Left forelimb (tissue), 1 donor: Measurements from ENCODE around the gene DENND1C.

Experiments used
- DNase-seq: peaks from one replicate; pipeline ENCODE4 v3.0.0-alpha.2; 2018; ENCODE audit warnings: low spot score

Gene DENND1C, protein sequence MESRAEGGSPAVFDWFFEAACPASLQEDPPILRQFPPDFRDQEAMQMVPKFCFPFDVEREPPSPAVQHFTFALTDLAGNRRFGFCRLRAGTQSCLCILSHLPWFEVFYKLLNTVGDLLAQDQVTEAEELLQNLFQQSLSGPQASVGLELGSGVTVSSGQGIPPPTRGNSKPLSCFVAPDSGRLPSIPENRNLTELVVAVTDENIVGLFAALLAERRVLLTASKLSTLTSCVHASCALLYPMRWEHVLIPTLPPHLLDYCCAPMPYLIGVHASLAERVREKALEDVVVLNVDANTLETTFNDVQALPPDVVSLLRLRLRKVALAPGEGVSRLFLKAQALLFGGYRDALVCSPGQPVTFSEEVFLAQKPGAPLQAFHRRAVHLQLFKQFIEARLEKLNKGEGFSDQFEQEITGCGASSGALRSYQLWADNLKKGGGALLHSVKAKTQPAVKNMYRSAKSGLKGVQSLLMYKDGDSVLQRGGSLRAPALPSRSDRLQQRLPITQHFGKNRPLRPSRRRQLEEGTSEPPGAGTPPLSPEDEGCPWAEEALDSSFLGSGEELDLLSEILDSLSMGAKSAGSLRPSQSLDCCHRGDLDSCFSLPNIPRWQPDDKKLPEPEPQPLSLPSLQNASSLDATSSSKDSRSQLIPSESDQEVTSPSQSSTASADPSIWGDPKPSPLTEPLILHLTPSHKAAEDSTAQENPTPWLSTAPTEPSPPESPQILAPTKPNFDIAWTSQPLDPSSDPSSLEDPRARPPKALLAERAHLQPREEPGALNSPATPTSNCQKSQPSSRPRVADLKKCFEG

DNA sequence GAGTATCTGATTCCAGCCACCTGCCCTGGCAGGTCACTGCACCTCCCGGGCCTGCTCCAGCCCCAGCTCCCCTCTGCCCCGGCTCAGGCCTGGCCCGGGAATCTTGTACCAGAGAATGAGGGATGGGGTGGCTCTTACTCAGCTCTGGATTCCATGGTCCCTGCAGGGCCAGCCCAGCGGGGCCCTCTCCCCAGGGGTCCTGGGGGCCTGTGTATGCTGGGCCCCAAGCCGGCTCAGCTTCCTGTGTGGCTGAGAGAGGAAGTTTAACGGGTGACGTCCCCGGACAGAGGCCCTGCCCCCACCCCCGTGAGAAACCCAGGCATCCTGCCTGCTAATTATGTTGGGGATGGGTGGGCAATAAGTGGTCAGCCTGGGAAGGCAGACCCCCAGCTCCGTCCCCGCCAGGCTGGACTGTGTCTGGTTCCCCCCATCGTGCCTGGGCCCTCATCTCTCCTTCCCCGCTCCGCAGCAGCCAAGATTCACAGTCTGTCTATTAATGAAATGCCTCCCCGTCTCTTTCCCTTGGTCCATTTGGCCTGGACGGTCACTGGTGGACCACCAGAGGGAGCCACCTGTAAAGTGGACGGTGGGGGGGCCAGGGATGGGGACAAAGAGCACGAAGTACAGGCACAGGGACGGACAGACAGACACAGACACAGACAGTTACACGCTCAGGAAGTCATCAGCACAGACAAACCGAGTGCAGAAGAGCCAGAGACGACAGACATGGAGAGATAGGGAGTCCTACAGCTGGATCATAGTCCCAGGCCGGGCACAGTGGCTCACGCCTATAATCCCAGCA is at the start of gene DENND1C:
Gene DENND1C (minus strand): TSS at position 247 of the 802 bp plus-strand sequence. CDS start 92 bp downstream, at position 155.
- DNase-seq: no peak

DNA sequence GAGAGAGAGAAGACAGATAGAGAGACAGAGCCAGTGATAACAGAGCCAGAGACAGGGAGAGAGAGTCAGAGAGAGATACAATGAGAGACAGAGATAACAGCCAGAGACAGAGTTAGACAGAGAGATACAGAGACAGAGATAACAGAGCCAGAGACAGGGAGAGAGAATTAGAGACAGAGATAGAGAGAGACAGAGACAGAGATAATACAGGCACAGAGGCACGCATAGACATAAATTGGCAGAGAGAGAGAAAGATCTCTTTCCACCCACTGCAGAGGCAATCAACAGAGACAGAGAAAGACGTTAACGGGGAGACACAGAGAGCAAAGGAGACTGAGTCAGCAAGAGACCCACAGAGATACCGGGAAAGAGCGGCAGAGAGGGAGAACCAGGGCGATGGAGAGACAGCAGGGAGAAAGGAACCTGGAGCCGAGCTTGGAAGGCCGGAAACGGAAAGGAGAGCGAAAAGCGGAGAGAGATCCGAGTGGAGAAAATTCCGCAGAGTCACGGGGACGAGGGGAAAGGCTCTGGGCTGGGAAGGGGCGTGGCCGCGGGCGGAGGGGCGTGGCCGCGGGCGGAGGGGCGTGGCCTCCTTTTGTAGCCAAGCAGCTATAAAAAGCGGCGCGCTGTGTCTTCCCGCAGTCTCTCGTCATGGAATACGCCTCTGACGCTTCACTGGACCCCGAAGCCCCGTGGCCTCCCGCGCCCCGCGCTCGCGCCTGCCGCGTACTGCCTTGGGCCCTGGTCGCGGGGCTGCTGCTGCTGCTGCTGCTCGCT is 49.0 kb upstream of the DENND1C start, which contains the start of gene TNFSF9:
Gene TNFSF9 (plus strand): TSS at position 641 of the 777 bp plus-strand sequence. CDS start 11 bp downstream, at position 652.
- peak; percentile 97 for DNase-seq

DNA sequence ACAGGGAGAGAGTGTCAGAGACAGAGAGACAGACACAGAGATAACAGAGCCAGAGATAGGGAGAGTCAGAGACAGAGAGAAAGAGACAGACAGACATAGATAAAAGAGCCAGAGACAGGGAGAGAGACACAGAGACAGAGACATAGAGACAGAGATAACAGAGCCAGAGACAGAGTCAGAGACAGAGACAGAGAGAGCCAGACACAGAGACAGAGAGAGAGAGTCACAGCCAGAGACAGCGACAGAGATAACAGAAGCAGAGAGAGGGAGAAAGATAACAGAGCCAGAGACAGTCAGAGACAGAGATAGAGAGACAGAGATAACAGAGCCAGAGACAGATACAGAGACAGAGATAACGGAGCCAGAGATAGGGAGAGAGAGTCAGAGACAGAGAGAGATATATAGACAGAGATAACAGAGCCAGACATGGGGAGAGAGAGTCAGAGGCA is 48.4 kb upstream of the DENND1C start:
- no peak for DNase-seq

DNA sequence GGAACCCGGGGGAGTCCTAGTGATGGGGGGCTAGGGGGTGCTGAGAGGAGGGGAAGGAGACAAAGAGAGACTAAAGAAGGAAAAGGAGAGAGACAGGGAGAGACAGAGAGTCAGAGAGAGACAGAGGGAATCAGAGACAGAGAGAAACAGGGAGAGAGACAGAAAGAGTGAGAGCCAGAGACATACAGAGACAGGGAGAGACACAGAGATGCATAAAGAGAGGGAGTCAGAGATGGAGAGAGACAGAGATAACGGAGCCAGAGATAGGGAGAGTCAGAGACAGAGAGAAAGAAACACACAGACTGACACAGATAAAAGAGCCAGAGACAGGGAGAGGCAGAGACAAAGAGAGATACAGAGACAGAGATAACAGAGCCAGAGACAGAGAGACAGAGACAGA is 47.8 kb upstream of the DENND1C start:
- DNase-seq: no peak

DNA sequence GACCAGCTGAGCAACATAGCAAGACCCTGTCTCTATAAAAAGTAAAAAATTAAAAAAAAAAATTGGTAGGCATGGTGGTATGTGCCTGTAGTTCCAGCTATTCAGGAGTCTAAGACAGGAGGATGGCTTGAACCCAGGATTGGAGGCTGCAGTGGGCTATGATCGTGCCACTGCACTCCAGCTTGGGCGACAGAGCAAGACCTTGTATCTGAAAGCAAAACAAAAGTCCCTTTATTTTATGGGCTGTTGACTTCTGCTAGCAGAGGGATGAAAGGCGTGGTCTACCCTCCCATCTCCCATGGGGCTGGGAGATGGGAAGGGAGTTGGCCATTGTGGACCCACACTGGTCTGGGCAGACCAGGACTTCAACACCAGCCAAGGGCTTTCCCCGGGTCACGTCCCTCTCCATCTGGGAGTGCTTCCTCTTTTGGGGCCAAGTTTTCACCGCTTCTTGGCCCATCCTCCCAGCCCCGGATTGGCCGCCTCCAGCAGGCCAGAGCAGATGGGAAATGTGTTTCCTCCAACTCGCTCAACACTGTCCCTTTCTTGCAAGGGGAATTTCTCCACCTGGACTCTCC is 47.0 kb upstream of the DENND1C start:
- DNase-seq: no peak

DNA sequence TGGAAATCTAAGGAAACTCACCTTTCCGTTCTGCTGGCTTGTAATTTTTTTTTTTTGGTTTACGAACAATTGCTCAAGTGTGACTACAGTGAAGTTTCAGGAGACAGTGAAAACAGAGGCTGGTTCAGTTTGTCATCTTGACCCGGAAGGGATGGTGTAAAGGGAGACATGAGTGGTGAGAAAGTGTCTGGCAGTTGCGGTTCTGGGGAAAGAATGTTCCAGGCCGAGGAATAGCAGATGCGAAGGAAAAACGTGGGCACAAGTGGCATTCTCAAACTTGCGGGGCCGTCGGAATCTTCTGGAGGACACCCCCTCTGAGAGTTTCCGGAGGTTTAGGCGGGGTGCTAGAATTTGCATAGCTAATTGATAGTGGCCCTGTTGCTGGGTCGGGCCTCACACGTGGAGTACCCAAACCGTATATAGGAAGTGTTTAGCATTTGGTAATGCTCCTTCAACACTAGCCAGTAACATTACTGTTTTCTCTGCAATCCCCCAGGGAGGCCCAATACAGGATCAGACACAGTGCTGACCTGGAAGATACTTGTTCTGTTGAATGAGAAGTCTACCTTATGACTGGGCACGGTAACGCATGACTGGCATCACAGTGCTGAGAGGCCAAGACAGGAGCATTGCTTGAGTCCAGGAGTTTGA is 46.4 kb upstream of the DENND1C start:
- DNase-seq: no peak

DNA sequence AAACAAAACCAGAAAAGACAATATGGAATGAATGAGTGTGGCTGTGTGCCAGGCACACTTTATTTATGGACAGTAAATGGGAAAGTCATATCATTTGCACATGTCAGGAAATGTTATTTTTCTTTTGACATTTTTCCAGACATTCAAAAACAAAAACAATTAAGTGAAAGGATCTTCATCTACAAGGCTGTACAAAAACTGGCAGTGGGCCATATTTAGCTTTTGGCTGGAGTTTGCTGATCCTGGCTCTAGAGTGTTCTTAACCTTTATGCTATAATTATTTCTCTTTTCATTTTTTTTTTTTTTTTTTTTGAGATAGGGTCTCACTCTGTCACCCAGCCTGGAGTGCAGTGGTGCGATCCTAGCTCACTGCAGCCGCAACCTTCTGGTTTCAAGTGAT is 42.7 kb upstream of the DENND1C start:
- DNase-seq: no peak

DNA sequence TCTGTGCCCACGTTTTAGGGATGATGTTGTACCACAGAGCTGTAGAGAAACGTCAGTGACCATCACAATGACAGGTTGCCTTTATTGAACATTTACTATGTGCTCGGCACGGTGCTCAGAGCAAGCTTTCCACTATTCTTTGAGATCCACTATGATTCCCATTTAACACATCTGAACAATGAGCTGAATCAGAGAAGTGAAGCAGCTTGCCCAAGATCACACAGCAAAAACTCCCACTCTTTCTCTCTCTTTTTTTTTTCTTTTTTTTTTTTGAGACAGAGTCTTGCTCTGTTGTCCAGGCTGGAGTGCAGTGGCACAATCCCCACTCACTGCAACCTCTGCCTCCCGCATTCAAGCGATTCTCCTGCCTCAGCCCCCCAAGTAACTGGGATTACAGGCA is 41.1 kb upstream of the DENND1C start:
- DNase-seq: no peak

DNA sequence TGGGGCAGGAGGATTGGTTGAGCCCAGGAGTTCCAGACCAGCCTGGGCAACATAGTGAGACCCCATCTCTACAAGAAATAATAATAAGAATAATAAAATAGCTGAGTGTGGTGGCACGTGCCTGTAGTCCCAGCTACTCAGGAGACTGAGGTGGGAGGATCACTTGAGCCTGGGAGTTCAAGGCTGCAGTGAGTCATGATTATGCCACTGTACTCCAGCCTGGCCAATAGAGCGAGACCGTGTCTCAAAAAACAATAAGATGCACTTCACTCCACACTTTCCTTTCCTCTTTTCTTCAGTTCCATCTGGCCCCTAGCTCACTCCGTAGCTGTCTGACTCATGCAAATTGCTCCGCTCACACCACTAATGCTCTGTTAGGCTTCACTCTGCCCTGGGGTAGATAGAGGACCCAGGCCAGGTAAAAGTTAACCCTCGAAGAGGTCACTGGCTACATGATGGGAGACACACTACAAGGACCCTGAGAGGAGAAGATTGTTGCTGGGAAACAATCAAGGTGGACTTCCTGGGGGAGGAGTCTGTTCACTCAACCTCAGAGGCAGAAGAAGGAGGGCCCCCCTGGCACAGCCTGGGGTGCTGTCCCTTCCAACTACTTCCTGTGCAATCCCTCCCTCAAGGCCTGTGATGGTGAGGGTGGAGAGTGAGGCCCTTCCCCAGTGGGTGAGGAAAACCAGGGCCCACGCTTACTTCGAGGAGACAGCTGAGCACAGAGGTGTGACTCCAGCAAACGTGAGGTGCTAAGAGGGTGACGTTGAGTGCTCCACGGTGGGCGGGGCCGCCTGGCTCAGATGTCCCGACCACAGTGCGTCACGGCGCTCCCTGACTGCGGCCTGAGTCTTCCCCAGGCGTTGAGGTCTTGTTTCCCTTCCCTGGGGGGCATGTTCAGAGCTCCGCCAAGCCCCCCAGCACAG is 40.4 kb upstream of the DENND1C start:
- no peak for DNase-seq

DNA sequence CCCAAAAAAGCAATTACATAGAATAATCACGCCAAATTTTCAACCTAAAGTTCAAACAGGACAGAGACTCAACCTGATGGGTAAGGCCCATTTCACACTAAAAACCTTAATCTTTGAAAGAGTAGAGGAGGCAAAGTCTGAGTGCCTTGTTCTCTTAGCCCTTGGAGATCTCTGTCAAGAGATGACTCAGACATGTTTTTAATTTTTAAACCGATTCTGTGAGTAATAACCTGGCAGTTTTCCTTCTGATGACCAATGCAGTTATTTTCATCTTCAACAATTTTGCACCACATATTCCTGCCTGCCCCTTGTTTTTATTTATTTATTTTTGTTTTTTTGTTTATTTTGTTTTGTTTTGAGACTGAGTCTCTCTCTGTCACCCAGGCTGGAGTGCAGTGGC is 37.7 kb upstream of the DENND1C start:
- no peak for DNase-seq

DNA sequence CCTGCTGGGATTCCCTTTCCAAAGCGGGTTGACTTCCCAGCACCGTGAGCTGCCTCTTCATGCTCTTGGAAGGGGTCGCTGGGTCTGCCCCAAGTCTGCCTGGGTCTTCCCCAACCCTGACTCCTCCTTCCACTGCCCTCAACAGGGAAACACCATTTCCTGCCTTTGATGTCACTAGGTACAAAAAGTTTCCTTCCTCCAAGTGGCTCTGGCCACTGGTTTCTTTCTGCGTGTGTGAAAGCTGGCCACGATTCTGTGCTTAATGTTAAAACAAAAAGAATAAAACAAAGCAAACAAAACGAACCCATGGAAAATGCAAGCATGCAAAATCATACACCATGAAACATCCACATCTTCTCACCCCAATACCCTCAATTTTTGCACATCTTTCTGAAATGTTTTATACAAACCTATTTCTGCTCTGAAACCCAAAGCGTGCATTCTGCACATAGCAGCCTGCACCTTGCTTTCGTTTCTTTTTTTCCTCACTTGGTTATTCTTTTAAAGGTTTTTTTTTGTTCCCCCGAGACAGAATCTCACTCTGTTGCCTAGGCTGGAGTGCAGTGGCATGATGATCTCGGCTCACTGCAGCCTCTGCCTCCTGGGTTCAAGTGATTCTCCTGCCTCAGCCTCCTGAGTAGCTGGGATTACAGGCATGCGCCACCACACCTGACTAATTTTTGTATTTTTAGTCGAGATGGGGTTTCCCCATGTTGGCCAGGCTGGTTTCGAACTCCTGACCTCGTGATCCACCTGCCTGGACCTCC is 36.7 kb upstream of the DENND1C start:
- DNase-seq: no peak

DNA sequence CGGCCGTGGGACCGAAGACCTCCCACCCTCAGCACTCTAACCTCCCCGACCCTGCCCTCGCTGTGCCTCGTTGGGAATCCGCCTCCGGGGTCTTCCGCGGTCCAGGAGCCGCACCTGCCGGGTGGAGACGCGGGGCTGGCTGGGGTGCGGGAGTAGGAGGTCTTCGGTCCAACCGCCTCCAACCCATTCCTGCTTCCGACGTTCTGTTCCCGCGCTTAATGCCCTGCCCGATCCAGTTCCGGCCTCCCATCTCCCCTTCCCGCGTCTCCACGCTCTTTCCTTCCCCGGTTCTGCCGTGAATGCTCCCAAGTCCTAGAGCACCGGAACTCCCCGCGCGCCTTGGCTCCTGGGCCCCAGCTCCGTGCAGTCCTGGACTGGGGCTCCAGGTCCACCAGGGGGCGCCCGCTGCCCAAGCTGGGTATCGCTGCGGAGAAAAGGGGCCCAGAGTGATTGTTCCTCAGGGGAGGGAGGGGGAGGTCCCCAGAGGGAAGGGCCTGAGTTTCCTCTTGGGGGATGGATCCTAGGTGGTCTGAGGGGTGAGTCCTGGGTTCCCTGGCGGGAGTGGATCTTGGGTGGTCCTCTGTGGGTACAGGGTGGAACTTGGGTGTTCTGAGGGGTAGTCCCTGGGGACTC is 35.2 kb upstream of the DENND1C start:
- DNase-seq: peak; percentile 88

DNA sequence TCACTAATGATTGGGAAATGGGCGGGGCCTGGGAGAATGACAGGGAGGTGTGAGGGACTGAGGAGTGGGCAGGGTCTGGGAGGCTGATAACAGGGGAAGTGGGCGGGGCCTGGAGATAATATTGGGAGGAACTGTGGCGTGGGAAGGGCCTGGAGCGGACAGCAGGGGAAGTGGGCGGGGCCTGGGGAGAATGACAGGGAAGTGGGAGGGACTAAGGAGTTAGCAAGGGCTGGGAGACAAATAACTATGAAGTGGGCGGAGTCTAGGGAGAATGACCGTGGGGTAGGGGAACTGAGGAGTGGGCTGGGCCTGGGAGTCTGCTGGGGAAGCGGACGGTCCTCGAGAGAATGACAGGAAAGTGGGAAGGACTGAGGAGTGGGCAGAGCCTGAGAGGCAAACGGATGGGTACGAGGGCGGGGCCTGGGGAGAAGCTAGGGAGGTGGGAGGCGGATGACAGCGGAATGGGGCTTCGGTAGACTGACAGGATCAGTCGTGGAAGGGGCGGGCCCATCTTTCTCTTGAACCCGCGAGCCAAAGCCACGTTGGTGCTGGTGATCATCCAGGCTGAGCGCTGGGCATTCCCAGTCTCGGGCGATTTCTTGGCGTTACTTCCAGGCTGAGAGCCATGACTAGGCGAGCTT is 34.6 kb upstream of the DENND1C start:
- peak; percentile 88 for DNase-seq

DNA sequence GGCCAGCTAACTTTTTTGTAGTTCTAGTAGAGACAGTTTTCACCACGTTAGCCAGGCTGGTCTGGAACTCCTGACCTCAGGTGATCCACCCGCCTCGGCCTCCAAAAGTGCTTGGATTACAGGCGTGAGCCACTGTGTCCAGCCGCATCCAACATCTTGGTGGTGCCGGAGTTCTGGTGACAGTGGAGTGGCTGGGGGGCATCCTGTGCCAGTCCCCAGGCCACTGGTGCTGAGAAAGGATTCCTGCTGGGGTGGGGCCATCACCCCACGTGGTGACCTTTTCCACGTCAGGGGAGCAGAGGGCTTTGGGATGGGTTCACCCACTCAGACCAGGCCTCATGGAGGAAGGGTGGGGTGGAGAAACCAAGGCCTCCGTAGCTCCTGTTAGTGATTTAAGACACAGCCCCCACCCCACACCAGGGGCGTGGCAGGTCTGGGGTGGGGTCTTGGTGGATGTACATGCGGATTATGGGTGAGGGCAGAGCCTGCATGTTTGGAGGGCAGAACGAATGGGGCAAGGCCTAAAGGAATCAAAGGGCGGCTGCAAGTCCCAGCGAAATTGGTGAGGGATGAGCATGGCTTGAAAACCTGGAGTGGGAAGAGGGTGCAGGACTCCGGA is 33.4 kb upstream of the DENND1C start:
- no peak for DNase-seq

DNA sequence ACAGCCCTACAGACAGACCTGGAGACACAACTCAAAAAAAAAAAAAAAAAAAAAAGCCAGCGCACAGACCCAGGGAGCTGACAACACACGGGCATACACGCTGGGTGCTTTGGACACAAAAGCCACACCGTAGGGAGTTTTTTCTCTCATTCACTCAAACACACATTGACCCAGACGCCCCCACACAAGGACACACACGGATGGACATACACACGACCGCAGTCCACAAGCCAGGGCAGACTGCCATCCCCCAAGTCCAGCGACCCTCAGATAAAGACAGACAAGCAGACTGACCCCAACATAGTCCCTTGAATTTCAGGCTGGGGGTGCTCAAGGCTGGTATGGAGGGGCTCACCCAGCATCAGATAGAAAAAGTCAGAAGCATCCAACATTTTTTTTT is 32.5 kb upstream of the DENND1C start:
- no peak for DNase-seq

DNA sequence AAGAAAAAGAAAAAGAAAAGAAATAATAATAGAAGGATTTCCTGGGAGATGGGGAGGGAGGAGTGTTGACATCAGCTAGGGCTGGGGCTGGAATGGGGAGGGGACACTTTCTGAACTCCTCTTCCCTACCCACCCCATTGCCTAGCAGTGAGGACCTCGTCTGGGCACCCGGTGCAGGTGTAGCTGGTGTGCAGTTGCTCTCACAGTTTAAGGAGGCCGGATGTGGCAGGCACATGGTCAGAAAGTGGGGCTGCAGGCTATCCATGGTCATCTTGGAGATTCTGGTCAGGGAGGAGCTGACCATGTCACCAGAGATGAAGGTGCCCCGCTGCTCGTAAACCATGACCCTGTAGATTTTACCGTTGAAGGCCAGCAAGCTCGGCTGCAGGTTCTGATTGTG is 29.0 kb upstream of the DENND1C start:
- DNase-seq: no peak
